Ureter (tissue), 1 donor: ENCODE measurements around the gene PRLR. TPM values are rescaled to one million over a fixed set of nuclear protein-coding genes. Genes with fewer than 3 reads are reported as not detected.

ENCODE experiments used
- DNase-seq: peaks from one replicate; pipeline ENCODE4 v3.0.0-alpha.2; 2020; ENCODE audit warnings: low spot score
- total RNA-seq: library from RNA; stranded (reverse); gene quantifications from one replicate; pipeline ENCODE4 v1.2.4, GENCODE V29; 2023
- donor health status: DM: yes; HTN: yes; CAD: no.

The PRLR gene
- total RNA-seq, 1 donor from 2014 or later = 6.2 TPM

- no peak for DNase-seq
Measured at GRCh38 chr5:35082530-35082929, 147.8 kb downstream of the PRLR start.

DNA sequence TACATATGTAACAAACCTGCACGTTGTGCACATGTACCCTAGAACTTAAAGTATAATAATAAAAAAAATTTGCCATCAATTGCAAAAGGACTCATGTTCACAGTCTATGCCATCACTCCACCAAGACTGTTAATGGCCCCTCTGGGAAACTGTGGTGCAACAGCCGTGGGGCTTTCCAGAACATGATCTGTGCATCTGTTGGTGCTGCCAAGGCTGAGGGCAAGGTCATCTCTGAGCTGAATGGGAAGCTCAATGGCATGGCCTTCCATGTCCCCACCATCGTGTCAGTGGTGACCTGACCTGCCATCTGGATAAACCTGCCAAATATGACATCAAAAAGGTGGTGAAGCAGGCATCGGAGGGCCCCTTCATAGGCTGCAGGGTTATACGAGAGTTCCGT is 149.2 kb downstream of the PRLR start:
- no peak for DNase-seq

- DNase-seq = no peak
Measured at GRCh38 chr5:35073160-35073559, 157.1 kb downstream of the PRLR start.

DNA sequence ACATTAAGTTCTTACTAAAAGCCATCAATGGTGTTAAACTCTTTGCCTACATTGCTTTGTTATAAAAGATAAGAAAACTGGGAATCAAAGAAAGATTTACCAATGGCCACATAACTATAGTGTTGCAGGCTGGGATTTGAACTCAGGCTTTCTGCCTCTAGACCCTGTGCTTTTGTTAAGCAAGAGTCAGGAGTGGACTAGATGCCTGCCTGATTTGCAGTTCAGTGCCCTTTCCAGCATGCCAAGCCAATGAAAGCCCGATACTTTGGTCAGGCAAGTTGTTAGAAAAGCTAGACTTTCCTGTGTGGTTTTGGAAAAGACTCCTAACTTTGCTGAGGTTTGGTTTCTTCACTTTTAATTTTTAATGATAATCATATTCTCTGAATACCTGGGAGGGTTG is 161.1 kb downstream of the PRLR start:
- DNase-seq = no peak

- no peak for DNase-seq
Measured at GRCh38 chr5:35067985-35068384, 162.3 kb downstream of the PRLR start.

- DNase-seq = no peak
Measured at GRCh38 chr5:35066260-35066795, 164.0 kb downstream of the PRLR start.

DNA sequence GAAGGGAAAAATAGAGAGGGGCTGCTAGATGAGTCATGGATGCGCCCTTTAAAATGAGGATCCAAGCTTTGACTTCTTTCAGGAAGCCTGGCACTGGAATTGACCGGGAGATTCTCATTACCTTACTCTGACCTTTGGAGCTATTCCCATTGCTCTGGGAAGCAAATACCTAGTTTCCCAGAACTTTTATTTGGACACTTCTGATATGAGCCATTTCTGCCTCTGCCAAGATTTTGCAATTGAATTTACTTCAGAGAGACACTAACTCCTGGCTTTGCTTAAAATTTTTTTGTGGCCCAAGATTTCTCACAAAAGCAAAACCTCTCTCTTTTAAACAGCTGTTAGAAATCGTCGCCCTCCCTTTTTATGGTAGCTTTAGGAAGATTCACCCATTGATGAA is 166.9 kb downstream of the PRLR start:
- DNase-seq = no peak

GRCh38 chr5:35061211-35061770 is 169.0 kb downstream of the PRLR start:
- no peak for DNase-seq

DNA sequence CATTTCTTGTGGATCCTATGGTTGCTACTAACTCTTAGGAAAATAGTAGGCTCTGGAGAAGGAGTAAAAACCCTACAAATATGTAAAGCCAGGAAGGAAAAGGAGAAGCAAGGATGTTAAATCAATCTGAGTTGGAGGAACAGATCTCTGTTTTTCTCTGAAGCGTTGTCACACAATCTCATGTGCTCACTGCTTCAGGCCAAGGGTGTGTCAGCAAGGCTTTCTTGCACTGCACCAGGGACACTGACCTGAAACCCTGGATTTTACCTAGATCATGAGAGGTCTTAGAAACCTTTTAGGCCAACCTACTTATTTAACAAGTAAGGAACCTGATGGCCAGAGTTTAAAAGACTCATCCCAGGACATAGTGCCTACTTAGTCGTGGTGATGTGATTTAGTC is 170.1 kb downstream of the PRLR start:
- no peak for DNase-seq

DNA sequence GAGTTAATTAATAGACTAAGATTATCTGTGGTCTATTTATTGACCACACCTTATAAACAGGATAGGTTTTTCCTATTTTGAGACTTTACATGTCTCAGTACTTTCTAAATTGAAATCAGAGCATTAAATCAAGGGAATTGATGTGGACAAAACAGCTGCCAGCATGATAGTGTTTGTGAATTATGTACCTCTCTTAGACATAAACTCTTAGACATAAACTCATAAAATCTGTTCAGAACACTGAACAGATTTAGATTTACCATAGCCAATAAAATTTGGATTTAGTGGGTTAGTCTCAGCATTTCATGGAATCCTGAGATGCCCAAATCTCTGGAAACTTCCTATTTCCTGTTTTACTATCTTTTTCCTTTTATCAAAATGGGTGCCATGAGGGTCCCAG is 171.0 kb downstream of the PRLR start:
- no peak for DNase-seq

GRCh38 chr5:35058374-35058788 is 171.9 kb downstream of the PRLR start:
- DNase-seq = no peak

- DNase-seq = no peak
Measured at GRCh38 chr5:35056686-35057085, 173.6 kb downstream of the PRLR start.

DNA sequence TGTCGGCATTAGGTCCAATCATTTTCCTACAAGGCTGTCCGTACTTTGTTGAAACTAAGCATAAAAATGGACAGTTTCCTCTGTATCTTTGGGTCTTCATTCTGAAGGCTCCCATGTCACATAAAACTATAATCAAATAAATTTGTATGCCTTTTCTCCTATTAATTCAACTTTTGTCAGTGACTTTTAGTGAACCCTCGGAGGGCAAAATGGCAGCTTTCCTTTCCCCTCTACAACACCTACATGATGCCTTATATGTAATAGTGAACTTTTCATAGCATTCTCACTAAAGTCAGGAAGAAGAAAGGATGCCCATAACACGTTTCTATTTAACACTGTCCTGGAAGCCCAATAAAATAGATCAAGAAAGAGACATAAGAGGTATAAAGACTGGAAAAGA is 177.4 kb downstream of the PRLR start:
- DNase-seq = no peak

- no peak for DNase-seq
Measured at GRCh38 chr5:35050541-35051126, 179.7 kb downstream of the PRLR start.

GRCh38 chr5:35048910-35049309 is 181.4 kb downstream of the PRLR start:
- DNase-seq = no peak

DNA sequence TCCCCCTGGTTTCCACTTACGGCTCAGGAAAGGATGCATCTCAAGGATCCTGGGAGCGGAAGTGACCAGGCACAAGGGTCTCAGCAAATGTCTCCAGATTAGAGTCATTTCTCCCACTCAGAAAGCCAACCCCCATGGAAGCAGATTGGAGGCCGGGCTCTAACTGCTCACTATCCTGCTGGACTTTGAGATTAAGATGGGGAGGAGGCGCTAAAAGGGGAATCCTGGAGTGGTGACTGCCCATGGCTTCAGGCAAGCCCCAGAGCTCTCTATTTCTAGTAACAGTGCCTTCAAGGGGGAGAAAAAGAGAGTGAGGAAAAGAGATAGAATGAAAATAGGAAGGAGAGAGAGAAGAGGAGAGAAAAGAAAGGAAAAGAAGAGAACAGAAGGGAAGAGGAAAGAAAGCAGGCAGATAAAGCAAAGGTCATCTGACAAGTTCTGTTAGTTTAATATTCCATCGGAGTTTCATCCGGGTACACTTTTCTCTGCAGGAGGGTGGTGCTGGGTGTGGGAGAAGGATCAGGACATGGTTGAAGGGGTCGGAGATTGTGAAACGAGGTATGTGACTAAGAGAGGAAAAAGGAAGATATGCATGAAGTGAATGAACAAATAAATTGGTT is 182.4 kb downstream of the PRLR start, which contains the start of gene AGXT2:
TSS of gene AGXT2 (minus strand) at position 165 of the 620 bp plus-strand sequence. CDS start at position 108, 57 bp downstream.
- no peak for DNase-seq

DNA sequence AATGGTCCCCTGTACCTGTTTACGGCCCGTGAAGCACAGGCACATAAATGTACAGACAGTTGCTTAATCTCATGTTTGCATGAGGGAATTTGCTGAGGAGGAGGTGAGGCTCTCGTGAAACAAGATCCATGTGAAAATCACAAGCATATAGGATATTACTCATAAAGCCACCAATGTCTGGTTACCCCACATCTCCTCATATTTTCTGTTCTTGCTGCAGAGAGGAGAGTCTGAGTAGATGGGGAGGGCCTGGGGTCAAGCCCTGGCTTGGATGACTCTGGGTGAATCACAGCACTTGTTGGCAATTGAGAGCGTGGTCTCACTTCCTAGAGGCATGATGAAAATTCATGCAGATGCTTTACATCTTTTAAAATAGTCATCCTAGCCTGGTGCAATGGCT is 183.5 kb downstream of the PRLR start:
- DNase-seq = no peak

DNA sequence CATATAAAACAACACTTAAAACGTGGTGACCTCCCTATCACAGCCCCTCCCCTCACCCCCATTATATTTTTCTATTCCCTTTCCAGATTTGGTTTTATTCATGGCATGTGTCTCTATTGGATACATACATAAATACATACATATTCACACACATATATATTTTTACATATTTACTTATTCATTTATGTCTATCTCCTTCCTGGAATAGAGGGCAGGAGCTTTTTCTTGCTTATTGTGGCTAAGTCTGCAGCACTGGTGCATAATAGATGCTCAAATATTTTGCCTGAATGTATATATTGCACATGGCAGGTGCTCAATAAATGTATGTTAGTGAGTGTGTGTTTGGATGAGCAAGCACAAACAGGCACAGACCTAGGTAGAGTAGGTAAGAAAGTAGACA is 185.0 kb downstream of the PRLR start:
- no peak for DNase-seq

- DNase-seq = no peak
Measured at GRCh38 chr5:35044649-35045048, 185.6 kb downstream of the PRLR start.

- no peak for DNase-seq
Measured at GRCh38 chr5:35042781-35043180, 187.5 kb downstream of the PRLR start.

DNA sequence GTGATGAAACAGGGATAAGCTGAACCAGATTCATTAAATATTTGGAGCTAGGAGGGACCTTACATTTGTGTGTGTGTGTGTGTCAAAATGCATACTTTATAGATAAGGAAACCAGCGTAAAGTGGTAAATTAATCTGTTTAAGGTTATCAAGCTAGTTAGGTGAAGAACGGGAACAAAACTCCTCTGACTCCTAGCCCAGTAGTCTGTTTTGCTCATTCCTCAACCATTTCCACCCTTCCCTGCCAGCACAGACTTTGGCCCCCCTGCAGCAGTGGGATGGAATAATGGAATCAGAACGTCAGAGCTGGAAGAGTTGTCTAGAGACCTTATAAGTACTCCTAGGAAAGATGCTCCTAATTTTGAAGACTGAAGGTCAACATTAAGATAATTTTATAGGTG is 189.0 kb downstream of the PRLR start:
- no peak for DNase-seq

DNA sequence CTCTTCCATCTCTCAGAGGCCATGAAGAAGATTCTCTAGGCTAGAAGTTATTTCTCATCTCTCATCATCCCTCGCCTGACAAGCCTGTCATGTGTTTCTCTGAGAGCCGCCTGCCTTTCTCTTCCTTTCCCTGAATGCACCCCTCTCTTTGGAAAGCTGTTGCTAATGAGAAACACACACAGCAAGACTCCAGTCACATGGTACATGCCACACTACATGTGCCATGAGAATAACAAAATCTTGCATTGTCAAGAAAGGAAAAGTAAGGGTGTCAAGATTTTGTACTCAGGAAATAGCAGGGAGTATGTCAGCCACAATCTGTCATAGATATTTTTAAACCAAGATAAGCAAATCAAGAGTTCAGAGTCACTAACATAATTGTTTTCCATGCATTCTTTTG is 191.4 kb downstream of the PRLR start:
- no peak for DNase-seq

DNA sequence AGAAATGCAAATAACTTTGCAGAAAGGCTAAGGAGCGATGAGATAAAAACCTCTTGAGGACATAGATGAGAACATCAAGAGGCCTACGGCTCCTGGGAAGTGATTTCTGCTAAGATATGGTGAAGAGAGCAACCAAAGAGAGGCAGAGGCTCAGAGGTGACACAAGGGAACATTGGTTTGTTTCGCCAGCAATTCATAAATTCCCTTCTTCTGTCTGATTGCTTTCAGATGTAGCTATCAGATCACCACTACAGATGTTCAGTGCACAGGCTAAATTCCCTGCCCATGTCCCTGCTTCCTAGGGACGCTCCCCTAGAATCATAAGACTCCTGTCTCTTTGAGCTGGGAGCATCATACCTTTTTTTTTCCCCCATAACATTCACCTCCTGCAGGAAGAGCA is 193.8 kb downstream of the PRLR start:
- DNase-seq = no peak
